Breast epithelium (tissue), 4 donors: Measurements from ENCODE around the gene AHCYL2. TPM values are rescaled to one million over a fixed set of nuclear protein-coding genes. Genes with fewer than 3 reads are reported as not detected.
A peak's percentile ranks its signal among the peaks of the same experiment; 100 is the strongest.

Source experiments
- DNase-seq, 2 donors: peaks; one replicate each; pipeline ENCODE4 v3.0.0-alpha.2; 2019; ENCODE audit warnings: low spot score in 2 of 2
- H3K27ac ChIP-seq, 2 donors: fragments of 200-600 bp; sonication (generic) in 1 of 2; one replicate each; pipeline ENCODE4 v1.5.1; 2016 to 2019; ENCODE audit warnings: mild to moderate bottlenecking in 1 of 2
- H3K27me3 ChIP-seq, 2 donors: fragments of 200-600 bp; sonication (generic) in 1 of 2; one replicate each; pipeline versions ENCODE4 v1.5.1 to v1.6.0; 2017 to 2019; ENCODE audit warnings: control low read depth in 1 of 2, mild to moderate bottlenecking in 1 of 2
- H3K36me3 ChIP-seq: fragments of 200-600 bp; one replicate; pipeline ENCODE4 v1.5.1; 2019
- H3K4me1 ChIP-seq, 2 donors: fragments of 200-600 bp; sonication (generic); one replicate each; pipeline ENCODE4 v1.5.1; 2016 to 2019; ENCODE audit warnings: control low read depth in 1 of 2
- H3K4me3 ChIP-seq, 3 donors: fragments of 200-600 bp; sonication (generic); 1 replicate in 2 of 3; 2 replicates in 1 of 3; pipeline ENCODE4 v1.5.1; 2016 to 2019; ENCODE audit warnings: mild to moderate bottlenecking in 3 of 3, moderate library complexity in 2 of 3
- H3K9me3 ChIP-seq, 2 donors: fragments of 200-600 bp; sonication (generic) in 1 of 2; one replicate each; pipeline ENCODE4 v1.5.1; 2016 to 2019; ENCODE audit warnings: control low read depth in 1 of 2
- POLR2A ChIP-seq: fragments of 450-650 bp; IDR thresholded peaks from one replicate; pipeline ENCODE4 v1.6.1; 2016; ENCODE audit warnings: antibody characterized with exemption, mild to moderate bottlenecking, moderate library complexity
- POLR2AphosphoS5 ChIP-seq, 3 donors: sonication (generic); formaldehyde crosslinking; IDR thresholded peaks; one replicate each; pipeline ENCODE4 v1.6.1; 2017; ENCODE audit warnings: antibody characterized with exemption in 3 of 3
- intact Hi-C: fragments of 100-400 bp; cut with DNase I; formaldehyde crosslinking; loops from one replicate; pipeline ENCODE4 v1.15.1; 2023; ENCODE audit warnings: low total_unique reads
- total RNA-seq, 3 donors: library from RNA; depleted of rRNA; stranded (reverse); fragments of >200 nt; gene quantifications; one replicate each; pipeline ENCODE4 v1.1.0, GENCODE V29; 2016
- TF ChIP-seq, protein P1 (sequence below), 3 donors: fragments of 450-650 bp; IDR thresholded peaks; one replicate each; pipeline ENCODE4 v1.5.1; 2016 to 2017; ENCODE audit warnings: antibody characterized with exemption in 3 of 3, mild to moderate bottlenecking in 3 of 3, moderate library complexity in 3 of 3

The AHCYL2 gene
- total RNA-seq, 3 donors from 2014 or later: 19.0 to 24.7 (median 21.8) TPM

DNA sequence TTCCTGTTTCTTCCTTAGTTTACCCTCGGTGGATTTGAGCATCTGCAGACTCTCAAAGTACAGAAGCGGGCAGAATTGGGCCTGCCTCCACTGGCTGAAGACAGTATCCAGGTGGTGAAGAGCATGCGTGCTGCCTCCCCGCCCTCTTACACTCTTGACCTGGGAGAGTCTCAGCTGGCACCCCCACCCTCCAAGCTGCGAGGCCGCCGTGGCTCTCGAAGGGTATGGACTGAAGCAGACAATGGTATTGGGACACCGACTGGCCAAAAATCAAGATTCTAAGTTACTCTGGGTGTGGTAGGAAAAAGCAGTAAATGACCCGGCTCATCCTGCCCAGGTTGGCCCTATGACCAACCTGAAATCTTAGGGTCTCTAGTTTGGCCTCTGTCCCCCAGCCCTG lies 231.6 kb downstream of the AHCYL2 start:
- H3K27me3 ChIP-seq: no peaks in the 10 kb centered on the region
- intact Hi-C loops: no loop called here
- H3K4me3 ChIP-seq: no peak overlapping the region
- no peak for DNase-seq
- H3K36me3 ChIP-seq: no peaks in the 10 kb centered on the region
- TF ChIP-seq, protein P1, sequence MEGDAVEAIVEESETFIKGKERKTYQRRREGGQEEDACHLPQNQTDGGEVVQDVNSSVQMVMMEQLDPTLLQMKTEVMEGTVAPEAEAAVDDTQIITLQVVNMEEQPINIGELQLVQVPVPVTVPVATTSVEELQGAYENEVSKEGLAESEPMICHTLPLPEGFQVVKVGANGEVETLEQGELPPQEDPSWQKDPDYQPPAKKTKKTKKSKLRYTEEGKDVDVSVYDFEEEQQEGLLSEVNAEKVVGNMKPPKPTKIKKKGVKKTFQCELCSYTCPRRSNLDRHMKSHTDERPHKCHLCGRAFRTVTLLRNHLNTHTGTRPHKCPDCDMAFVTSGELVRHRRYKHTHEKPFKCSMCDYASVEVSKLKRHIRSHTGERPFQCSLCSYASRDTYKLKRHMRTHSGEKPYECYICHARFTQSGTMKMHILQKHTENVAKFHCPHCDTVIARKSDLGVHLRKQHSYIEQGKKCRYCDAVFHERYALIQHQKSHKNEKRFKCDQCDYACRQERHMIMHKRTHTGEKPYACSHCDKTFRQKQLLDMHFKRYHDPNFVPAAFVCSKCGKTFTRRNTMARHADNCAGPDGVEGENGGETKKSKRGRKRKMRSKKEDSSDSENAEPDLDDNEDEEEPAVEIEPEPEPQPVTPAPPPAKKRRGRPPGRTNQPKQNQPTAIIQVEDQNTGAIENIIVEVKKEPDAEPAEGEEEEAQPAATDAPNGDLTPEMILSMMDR (IDR thresholded peaks at IDR 0.05): no peak
- no peak for TF ChIP-seq POLR2A
- no peak for TF ChIP-seq POLR2AphosphoS5 (IDR thresholded peaks at IDR 0.05)
- H3K9me3 ChIP-seq: no peaks in the 10 kb centered on the region
- no peak overlapping the region for H3K27ac ChIP-seq
- no peaks in the 10 kb centered on the region for H3K4me1 ChIP-seq

DNA sequence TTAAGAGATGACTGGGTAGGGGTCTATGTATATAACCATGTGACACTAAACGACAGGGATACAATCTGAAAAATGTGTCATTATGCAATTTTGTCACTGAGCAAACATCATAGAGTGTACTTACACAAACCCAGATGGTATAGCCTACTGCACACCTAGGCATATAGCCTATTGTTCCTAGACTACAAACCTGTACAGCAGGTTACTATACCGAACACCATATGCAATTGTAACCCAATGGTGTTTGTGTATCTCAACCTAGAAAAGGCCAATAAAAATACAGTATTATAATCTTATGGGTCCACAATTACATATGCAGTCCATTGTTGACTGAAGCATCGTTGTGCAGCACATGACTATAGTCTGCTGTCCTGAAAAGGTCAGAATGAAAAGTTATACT lies 232.3 kb downstream of the AHCYL2 start:
- H3K36me3 ChIP-seq: no peaks in the 10 kb centered on the region
- no peak overlapping the region for H3K27ac ChIP-seq
- no peak overlapping the region for H3K4me3 ChIP-seq
- H3K4me1 ChIP-seq: no peaks in the 10 kb centered on the region
- no peaks in the 10 kb centered on the region for H3K9me3 ChIP-seq
- TF ChIP-seq POLR2AphosphoS5 (IDR thresholded peaks at IDR 0.05) (no peak), POLR2A (no peak)
- TF ChIP-seq, protein P1 (IDR thresholded peaks at IDR 0.05): no peak
- no peaks in the 10 kb centered on the region for H3K27me3 ChIP-seq
- DNase-seq: no peak
- intact Hi-C loops: no loop called here

DNA sequence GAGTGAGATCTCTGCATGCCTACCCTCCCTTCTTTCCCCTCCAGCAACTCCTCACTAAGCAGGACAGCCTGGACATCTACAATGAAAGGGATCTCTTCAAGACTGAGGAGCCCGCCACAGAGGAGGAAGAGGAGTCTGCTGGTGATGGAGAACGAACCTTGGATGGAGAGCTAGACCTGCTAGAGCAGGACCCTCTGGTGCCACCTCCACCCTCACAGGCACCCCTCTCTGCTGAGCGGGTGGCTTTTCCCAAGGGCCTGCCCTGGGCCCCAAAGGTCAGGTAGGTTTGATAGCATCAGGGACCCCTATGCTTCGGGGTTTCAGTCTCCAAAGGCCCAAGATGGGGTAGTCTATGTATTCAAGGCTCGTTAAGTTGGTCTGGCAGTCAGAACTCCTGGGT lies 233.3 kb downstream of the AHCYL2 start:
- no peak overlapping the region for H3K27ac ChIP-seq
- H3K27me3 ChIP-seq: no peaks in the 10 kb centered on the region
- TF ChIP-seq POLR2A (no peak), POLR2AphosphoS5 (IDR thresholded peaks at IDR 0.05) (no peak)
- TF ChIP-seq, protein P1 (IDR thresholded peaks at IDR 0.05): no peak
- H3K36me3 ChIP-seq: no peaks in the 10 kb centered on the region
- no peaks in the 10 kb centered on the region for H3K9me3 ChIP-seq
- no peaks in the 10 kb centered on the region for H3K4me1 ChIP-seq
- DNase-seq: no peak
- no peak overlapping the region for H3K4me3 ChIP-seq
- intact Hi-C loops: no loop called here

DNA sequence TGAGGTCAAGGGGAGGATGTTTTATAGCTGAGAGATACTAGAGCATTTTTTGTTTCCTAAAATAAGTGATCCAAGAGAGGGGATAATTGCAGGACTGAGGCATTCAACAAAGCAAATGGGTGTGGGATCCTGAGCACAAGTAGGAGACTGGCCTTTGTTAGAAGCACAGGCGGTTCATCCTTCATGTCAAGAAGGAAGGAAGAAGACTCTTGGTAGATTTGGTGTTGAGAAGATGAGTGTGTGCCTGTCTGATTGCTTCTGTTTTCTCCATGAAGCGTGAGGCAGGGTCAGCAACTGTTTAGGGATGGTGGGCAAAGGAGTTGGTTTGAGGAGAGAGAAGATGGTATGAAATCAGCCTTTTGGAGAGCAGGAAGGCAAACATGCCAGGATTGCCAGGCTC lies 237.0 kb downstream of the AHCYL2 start:
- no peak for TF ChIP-seq POLR2A
- Histone ChIP-seq H3K27ac (no peak overlapping the region), H3K4me3 (no peak overlapping the region), H3K9me3 (no peaks in the 10 kb centered on the region), H3K27me3 (no peaks in the 10 kb centered on the region), H3K36me3 (no peaks in the 10 kb centered on the region), H3K4me1 (no peaks in the 10 kb centered on the region)
- DNase-seq: no peak
- intact Hi-C loops: no loop called here

DNA sequence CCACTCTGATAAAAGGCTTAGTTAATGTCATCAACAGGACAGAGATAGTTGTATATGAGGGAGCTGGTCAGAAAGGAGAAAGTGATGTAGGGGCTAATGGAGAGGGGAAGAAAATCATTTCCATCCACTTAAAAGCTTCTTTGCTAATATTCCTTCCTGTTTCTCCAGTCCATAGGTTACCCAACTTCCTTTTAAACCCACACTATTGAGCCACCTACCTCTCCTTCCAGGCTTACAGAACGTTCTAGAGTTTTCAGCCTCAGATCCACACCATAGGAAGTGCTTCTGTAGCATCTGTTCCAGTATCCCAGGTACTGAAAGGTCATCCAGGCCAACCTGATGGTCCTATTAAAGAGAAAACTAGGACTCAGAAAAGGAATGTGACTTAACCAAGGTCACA lies 237.6 kb downstream of the AHCYL2 start:
- Histone ChIP-seq H3K4me3 (no peak overlapping the region), H3K9me3 (no peaks in the 10 kb centered on the region), H3K4me1 (no peaks in the 10 kb centered on the region), H3K36me3 (no peaks in the 10 kb centered on the region), H3K27ac (no peak overlapping the region), H3K27me3 (no peaks in the 10 kb centered on the region)
- DNase-seq: no peak
- intact Hi-C loops: no loop called here
- TF ChIP-seq POLR2AphosphoS5 (IDR thresholded peaks at IDR 0.05) (no peak), POLR2A (no peak)
- TF ChIP-seq, protein P1 (IDR thresholded peaks at IDR 0.05): no peak

DNA sequence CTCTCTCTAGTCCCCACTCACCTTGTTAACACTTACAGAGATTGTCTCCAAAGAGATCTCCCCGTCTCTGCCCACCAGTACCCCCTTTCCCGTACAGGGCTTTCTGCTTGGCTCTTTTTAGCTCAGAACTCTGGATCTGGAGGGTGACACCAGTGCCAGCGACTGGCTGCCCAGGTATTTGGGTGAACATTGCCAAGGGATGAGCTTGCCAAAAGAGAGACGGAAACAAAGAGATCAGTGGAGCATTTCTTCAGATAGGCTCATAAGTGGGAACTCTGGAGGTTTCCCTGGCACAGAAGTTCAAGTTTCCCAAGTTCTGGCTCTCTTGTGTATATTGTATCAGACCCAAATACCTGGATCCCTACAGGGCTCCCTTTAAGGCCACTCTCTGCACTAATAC lies 239.4 kb downstream of the AHCYL2 start:
- Histone ChIP-seq H3K27me3 (no peaks in the 10 kb centered on the region), H3K4me3 (no peak overlapping the region), H3K36me3 (no peaks in the 10 kb centered on the region), H3K4me1 (no peaks in the 10 kb centered on the region), H3K9me3 (no peaks in the 10 kb centered on the region), H3K27ac (peak overlapping the region in 1 of 2 donors; percentile 36)
- intact Hi-C loops: no loop called here
- peak in 1 of 2 donors; percentile 79 for DNase-seq
- no peak for TF ChIP-seq POLR2A
- TF ChIP-seq, protein P1 (IDR thresholded peaks at IDR 0.05): no peak
- TF ChIP-seq POLR2AphosphoS5 (IDR thresholded peaks at IDR 0.05): no peak
